Stimulated activated CD8-positive, alpha-beta memory T cell treated with anti-CD3 and anti-CD28 coated beads, Interleukin-15, amount 100 ng/mL, for 4 hours (primary cell): ENCODE data around the gene ARHGAP10.

Experiments used
- DNase-seq, 2 donors: peaks; one replicate each; pipeline ENCODE4 v3.0.0-alpha.2; 2020; ENCODE audit warnings: low read depth in 2 of 2

The ARHGAP10 gene

DNA sequence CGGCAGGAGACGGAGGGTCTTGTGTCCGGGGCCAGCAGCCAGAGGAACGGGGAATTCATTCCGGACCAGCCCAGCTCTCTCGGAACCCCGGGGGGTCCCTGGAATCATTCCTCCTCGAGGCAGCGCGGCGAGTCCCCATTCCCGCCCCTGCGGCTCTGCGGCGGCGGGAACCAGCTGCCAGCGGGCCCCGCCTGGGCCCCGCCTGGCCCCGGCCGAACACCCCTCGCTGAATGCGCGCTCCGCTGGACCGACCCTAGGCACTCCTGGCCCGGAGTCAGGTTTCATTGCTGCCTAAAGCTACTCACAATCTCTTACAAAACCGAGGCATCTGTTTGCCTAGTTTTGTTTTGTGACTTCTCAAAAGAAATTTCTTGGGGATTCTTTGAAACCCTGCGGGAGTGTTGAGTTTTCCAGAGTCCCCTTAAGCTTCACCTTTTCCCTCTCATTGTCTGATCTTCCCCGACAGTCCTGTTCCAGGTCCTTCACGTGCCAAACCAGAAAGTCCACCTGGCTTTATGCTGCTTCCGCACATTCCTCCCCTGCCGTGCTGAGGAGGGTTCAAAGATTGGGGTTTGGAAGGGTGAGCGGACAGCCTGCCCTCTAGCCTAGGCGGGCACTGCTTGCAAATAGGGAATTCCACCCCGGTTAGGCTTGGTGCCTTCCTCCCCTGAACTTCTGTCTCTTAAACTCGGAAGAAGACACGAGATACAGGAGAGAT lies 789 bp downstream of the ARHGAP10 start:
- DNase-seq, result no peak

DNA sequence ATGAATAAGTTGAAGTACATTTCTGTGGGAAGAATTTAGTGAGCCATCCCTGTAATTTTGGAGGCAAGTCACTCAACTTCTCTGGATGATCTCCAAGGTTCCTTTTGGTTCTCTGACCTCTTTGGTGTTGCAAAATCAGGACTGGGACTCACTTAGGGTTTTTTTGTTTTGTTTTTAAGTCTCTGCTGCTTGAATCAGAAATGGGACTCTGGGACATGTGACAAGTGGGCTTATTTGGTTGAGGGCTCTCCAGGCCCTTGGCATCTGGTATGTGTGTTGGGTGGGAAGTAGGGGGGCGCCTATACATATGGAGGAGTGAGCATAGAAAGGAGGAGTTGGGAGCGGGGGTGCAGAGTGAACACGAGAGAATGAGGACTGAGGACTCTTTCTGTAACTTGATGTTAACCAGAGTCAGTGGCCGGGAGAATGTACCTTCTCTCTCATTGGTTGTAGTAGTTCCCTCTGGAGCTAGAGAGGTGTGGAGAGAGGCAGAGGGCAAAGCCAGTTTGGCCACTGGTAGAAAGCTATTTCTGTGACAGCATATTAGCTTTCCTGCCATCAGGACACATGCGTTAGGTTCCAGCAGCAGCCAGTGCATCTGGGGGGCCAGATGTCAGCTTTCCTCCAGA lies 1.9 kb downstream of the ARHGAP10 start:
- no peak for DNase-seq

GRCh38 chr4:147734496-147734895 lies 2.6 kb downstream of the ARHGAP10 start:
- DNase-seq, result no peak

DNA sequence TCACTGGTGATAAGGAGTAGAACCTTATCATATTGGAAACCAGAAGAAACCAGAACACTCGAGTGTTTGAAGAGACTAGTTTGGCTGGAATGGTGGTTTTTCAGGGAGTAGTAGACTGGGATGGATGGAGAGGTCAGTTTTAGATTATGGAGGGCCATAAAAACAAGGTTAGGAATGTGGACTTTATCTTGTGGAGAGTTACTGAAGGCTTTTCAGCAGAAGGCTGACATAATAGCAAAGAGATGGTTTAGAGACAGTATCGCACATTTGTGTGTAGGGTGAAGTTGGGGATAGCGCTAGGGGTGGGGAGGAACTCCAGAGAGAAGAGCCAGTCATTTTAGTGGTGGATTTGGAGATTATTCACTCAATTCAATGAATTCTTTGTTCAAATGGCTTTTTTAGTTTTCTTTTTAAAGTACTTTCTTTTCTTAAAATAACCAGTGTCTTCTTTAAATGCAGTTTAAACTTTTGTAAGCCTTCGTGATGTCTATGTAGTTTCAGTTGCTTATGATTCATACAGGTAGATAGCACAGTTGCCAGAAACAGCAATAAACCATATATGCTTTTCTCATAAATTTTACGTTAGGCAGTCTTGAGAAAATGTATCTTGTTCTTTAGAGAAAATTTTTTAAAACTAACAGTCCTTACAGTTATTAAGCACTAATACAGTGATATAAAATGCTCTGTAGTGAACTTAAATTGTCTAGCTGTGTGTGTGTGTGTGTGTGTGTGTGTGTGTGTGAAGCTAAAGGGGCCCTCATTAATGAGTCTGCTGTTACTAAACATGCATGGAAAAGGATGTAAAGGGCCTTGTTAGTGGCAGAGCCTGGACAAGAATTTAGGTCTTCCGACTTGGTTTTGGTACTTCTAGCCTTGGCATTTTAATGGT lies 3.8 kb downstream of the ARHGAP10 start:
- no peak for DNase-seq

- DNase-seq, result no peak
These were observed 4.6 kb downstream of the ARHGAP10 start for GRCh38 chr4:147736458-147736857.

- DNase-seq, result no peak
These were observed 5.7 kb downstream of the ARHGAP10 start for GRCh38 chr4:147737623-147738022.

- DNase-seq, result no peak
These were observed 7.4 kb downstream of the ARHGAP10 start for GRCh38 chr4:147739239-147739823.

GRCh38 chr4:147740176-147740575 lies 8.3 kb downstream of the ARHGAP10 start:
- no peak for DNase-seq

GRCh38 chr4:147741190-147741788 lies 9.4 kb downstream of the ARHGAP10 start:
- no peak for DNase-seq

- DNase-seq, result no peak
These were observed 16.0 kb downstream of the ARHGAP10 start for GRCh38 chr4:147747787-147748454.

GRCh38 chr4:147749811-147750321 lies 18.0 kb downstream of the ARHGAP10 start:
- DNase-seq, result no peak

DNA sequence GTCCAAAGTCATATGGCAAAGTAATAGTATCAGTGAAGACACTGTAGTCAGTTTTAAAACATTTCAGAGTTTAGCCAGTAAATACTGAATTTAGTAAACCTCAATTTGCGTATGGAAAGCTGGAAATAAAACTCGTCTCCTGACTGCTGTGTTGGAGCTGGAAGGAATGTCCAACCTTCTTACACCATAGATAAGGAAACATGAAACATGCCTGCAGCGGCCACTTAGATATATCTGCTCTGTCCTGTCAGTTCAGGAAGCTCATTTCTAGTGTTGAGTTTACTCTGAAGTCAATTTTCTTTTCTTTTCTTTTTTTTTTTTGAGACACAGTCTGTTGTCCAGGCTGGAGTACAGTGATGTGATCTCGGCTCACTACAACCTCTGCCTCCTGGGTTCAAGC lies 21.2 kb downstream of the ARHGAP10 start:
- no peak for DNase-seq

DNA sequence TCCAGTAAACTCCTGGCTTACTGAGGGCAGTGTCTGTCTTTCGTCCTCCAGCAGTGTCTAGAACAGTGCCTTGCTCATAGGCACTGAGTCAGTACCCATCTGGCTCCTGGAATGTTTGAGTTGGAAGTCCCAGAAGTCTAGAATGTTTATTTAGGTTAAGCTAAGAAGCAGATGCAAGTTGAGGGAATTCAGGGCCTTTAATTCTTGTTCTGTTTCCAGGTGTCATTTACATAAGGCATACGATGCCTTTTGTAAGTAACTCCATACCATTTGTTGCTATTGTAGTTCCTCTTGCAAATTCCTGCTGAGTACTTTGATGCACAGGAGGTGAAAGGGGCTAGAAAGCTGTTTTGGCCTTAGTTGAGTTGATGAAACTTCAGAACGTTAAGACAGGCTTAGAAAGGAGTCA lies 22.2 kb downstream of the ARHGAP10 start:
- DNase-seq, result no peak

- DNase-seq, result no peak
These were observed 23.8 kb downstream of the ARHGAP10 start for GRCh38 chr4:147755561-147756295.

DNA sequence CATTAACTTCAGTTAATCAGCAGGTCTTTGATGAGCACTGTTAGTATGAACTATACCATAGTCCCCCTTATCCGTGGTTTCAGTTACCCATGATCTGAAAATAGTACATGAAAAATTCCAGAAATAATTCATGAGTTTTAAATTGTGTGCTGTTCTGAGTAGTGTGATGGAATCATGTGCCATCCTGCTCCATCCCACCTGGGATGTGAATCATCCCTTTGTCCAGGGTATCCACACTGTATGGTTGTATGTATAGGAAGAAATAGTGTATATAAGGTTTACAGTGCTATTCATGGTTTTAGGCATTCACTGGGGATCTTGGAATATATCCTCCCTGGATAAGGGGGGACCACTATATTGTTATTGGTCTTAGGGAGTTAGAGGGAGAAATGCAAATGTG lies 24.5 kb downstream of the ARHGAP10 start:
- no peak for DNase-seq

DNA sequence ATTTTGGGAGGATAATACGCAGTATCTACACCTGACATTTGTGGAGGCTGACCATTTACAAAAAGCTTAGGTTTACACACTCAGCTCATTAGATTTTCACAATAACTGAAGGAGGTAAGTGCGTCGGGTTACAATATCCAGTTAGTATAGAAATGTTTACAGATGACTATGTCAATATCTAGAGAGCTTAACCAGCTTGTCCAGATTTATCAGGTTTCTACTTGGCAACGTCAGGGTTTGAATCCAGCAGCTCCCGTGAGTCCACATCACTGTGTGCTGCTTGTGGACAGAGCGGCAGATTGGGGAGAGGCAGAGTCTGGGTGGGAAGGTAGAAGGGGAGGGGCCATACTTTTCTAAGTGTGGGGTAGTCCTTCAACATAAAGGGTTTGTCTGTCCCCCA lies 28.3 kb downstream of the ARHGAP10 start:
- no peak for DNase-seq

DNA sequence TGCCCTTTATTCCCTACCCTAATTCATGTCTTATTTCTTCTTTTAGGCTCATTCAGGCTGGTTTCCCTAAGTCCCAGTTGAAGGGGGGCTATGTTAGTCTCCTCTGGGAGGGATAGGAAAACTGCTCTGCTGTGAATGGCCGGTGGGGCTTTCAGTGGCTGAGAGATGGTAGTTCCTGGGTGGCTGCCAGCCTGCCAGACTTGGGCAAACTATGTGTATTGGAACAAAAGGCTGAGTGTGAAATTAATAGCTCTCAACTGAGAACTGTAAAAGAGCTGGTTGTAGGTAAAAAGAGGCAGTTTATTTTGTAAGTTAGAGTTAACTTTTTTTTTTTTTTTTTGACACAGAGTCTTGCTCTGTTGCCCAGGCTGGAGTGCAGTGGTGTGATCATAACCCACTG lies 28.8 kb downstream of the ARHGAP10 start:
- DNase-seq, result no peak

DNA sequence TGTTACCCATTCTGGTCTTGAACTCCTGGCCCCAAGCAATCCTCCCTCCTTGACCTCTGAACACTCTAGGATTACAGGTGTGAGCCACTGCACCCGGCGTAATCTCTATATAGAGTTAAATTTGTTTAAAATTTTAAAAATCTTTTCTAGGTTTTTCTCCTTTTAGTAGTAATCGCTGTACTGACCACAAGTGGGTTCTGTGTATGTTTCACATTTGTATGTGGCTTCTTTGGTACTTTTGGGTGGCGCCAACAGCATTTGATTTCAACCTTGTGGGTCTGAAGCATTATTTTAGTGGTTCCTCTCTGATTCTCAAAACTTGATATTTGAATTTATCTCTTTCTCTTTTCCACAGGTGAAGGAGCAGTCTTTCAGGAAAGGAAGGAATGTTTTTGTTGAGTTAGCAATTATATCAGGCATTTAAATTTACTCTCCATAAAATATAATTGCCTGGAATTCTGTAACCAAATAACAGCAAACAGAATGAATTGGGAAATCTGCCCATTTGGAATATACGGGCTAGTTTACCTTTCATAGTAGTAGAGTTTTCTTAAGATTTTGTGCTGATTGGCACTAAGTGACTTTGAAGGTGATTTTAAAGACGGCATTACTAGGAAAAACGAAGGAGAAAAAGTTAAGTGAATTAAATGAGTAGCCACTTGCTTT lies 29.5 kb downstream of the ARHGAP10 start:
- no peak for DNase-seq

DNA sequence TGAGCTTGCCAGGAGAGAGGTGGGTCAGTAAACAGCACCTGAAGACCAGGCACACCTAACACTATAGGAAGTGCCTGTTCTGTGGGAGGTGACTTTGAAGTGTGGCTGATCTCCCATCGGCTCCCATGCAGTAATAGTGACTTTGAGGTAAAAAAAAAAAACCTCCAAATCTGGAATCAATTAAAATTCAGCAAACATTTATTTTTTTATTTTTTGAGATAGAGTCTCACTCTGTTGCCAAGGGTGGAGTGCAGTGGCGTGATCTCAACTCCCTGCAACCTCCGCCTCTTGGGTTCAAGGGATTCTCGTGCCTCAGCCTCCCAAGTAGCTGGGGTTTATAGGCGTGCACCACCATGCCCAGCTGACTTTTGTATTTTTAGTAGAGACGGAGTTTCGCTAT lies 32.4 kb downstream of the ARHGAP10 start:
- no peak for DNase-seq

- no peak for DNase-seq
These were observed 33.2 kb downstream of the ARHGAP10 start for GRCh38 chr4:147765121-147765529.
